Kidney capillary endothelial cell (primary cell): ENCODE data around the gene OPCML.

Experiments
- DNase-seq: peaks from one replicate; pipeline ENCODE4 v3.0.0-alpha.2; 2018; ENCODE audit warnings: low spot score

OPCML gene

DNA sequence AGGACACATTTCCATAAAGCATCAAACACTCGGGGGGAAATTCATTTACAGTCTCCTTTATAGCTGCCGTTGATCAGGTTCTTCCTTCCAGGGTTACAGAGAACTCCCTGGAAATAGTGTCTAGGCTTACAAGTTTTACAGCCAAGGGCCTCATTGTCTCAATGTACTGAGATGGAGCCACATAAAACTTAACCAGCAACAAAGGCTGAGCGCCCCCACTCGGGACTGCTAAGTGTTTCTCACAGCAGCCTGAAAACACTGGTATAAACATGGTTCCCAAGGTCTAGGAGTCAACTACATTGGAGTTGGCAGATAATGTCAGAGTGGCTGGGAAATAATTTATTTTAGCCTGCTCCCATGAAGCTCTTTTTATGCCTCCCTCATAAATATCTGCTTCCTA is 686.2 kb downstream of the OPCML start:
- no peak for DNase-seq

DNA sequence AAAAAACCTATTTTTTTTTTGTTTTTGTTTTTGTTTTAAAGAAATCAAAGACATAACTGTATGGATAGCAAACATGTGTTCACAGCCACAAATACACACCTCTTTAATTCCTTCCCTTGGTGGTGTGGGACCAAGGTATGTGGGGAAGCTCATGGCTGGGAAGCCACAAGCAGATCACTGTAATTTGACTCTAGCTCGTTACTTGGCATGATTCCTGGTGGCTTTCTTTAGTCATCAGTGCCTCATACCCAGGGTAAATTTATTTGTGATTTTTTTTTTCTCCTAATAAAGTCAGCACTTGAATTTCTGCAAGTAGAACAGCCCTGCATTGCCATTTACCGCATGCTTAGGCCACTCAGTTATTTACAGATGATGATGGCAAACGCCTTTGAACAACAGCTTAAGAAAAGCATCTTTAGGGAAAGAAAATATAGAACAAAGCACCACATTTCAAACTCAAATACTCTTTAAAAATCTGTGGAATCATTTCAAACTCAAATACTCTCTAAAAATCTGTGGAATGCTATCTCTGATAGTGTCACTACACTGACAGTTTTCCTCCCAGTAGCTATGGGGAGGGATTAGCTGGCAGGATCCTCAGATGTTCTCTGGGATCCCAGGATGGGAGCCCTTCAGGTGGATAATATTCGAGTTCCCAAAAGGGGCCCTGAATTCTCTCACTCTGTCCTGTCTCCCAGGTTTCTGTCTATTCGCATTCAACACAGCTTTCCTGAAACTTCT is 687.2 kb downstream of the OPCML start:
- no peak for DNase-seq

DNA sequence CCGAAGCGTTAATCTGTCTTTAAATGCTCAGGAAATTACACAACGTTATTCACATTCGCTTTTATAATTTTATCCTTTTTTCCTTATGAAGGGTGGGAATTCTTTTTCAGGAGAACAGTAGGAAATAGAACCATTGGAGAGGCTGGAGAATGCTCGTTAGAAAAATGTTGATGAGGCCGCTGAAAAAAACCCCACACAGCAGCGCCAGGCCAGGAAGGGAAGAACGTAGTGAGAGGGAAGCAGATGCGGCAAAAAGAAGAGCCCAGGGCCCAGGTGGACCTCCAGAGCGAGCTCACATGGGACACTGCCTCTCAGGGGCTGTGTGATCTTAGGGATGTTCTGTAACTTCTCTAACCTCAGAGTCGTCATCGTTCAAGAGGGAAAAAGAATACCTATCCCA is 691.6 kb downstream of the OPCML start:
- no peak for DNase-seq

DNA sequence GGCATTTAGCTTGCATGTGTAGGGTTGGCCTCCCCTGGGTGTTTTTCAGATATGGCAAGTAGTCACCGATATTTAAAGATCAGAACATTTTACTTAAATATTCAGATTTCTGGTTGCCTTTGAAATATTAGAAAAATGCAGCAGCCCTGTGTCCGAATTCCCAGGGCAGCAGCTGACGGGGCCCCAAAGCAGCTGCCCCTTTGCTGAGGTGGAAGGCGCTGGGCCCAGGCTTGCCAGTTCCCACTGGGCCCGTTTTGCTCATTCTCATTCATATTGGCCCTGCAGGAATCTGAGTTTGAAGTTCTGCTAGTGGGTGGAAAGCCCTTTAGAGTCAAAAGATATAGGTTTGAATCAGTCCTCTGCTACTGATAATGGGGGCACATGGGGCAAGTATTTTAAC is 692.1 kb downstream of the OPCML start:
- no peak for DNase-seq

DNA sequence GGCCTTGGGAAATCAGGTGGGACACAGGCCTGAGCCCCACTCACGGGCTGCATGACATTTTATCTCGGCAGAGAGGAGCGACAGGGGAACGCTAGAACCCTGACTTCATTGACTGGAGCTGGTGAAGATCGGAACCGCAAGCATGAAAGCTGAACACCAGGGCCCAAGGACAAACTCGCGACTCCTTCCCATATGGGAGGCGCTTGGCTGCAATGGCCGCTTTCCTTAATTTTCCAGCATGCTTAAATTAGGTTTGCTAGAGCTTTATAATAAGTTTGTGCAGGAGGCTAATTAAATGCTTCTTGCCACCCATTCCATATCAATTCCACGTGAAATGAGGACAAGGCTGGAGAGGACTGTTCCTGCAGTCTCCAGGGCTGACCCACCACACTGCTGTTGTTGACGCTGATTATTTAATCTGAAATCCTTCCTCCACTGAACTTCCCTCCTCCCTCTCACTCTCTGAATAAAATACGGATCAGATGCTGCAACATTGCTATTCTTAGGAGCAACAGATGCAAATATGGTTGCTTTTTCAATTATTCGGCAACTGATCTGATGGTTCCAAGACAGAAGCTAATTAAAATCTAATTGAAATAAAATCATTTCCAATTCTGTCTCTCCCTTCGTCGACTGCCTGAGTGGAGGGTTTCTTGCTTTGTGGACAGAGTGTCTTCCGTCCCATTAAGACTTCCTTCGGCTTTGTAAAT is 692.9 kb downstream of the OPCML start:
- no peak for DNase-seq

DNA sequence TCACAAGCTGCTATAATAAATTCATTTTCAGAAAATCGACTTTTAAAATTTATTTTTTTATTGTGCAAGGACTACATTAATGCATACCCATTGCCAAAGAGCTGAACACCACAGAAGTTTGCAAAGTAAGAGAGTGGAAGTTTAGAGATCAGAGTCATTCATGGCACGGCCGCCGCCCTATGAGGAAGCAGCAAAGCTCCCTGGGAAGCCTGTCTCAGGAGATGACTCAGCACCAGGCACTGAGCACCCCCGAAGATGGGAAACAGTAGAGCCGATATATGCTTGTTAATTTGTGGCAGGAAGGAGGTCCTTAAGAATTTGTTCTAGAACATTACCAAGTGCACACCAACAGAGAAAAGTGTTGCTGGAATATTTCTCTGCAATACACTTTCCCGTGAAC is 693.7 kb downstream of the OPCML start:
- DNase-seq, result peak; percentile 16

DNA sequence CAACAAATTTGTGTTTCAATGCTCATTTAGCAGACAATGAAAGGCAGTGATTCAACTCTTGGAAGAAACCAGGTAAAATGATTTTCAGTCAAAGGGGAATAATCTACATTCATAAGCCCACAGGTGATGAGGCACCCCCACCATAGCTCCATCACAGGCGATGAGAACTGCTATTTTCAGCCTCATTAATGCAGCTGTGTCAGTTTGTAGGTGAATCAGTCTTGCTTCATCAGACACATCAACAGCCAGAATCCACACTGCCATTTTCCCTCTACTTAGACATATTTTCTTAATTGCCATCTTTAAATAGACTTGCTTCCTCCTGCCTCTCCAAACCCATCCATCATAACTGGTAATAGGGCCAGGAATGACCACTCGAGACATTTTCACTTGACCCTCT is 701.0 kb downstream of the OPCML start:
- DNase-seq, result no peak

DNA sequence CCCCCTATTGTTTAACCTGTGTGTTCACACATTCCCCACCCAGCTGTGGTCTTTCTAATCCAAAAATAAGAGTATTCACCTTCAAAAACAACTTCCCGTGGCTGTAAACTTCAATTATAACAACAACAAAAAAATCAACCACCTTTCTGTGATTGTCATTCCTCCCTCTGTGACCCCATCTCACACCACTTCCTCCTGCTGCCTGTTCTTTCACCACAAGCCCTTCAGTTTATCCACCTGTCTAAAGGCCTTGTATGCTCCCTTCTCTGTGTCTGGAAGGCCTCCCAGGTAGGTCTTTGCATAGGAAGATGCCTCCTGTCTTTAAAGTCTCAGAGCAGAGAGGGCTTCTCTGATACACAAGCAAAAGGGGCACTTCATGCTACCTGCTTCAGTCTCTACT is 707.7 kb downstream of the OPCML start:
- DNase-seq, result no peak

DNA sequence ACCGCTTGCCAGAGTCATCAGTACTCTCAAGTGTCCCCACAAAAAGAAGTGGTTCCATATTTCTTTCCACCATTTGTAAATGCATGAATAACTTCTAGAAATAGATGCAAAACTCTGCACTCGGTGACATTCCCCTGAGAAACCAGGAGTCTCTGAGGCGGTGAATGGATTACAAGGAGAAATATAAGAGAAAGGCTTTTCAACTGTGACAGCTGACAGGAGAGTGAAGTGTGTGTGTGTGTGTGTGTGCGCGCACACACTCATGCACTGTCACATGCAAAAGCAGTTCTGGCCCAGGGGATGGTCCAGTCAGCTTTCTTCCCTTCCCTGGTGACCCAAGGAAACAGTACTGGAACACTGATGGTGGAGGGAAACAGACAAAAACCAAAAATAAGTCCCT is 710.0 kb downstream of the OPCML start:
- no peak for DNase-seq

DNA sequence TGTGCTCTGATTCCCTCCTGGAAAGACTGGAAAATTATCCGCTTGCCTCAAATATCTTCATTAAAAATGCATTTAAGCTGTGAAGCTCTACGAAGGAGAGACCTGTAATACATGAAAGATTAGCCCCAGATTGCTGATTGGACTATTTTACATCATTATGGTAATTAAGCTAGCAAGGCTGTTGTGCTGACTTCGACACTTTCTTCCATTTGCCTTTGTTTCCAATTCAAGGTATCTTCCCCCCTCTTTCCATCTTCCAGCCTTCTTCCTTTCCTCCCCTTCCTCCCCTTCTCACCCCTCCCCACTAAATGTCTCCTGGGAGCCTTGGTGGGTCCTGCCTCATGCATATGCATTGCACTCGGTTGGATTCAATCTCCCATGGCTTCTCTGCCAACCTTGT is 710.8 kb downstream of the OPCML start:
- no peak for DNase-seq

DNA sequence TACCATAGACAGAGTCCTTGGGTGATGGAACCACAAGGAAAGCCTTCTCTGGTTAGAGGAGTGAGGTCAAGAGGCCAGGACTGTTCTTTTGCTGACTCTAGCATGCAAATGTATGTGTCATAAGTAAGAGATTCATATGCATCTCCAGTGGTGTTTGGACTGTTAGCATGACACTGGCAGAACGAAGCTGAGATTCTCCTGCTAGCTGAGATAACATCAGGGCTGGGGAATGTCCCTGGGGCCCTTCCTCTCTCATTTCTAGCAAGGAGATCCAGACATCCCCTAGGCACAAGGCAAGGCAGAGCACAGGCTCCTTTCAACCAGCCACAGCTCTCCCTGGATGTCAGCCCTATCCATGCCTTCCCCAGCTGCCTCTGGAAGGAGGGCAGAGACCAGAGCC is 711.3 kb downstream of the OPCML start:
- DNase-seq, result no peak

DNA sequence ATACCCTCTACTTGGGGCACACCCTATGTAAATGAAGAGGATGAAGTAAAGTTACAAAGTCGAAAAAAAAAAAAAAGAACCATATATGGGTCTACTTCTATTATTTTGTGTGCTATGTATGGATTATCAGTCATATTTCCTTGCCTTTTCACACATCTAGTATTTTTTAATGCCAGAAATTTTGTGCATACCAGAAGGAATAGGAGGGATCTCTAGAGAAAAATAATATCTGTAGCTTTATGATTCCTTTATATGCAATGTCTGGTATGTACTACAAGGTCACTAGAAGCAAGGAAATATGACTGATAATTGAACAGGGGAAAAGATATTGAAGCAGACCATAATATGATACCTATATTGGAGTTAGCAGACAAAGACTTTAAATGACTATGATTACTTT is 713.4 kb downstream of the OPCML start:
- no peak for DNase-seq

DNA sequence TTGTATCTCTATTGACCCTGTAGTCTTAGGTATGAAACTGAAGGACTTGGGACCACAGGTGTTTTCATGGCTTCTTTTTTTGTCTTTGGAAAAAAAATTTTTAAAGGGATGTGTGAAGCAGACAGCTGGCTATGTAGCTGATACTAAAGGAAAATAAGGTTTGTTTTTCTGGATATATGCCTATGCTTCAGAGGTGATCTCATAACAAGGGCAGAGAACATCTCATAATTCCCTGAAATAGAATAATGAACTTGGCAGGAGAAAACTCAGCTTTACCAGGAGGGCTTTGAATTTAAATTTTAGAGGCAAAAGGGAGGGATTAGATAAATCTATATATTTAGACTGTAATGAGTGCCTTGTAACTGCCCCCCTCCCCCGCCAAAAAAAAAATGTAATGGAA is 714.9 kb downstream of the OPCML start:
- DNase-seq, result no peak

DNA sequence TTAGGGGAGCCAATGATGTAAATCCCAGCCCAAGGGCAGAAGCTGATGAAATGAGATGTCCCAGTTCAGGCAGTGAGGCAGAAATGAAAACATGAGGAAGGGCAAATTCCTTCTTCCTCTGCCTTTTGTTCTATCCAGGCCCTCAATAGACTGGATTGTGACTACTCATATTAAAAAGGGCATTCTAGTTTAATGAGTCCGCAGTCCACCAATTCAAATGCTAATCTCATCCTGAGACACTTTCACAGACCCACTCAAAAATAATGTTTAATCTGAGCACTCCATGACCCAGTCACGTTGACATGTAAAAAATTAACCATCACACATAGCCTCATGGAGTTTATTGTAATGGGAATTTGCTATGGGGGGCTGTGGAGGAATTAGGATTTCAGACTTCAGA is 717.9 kb downstream of the OPCML start:
- DNase-seq, result no peak

DNA sequence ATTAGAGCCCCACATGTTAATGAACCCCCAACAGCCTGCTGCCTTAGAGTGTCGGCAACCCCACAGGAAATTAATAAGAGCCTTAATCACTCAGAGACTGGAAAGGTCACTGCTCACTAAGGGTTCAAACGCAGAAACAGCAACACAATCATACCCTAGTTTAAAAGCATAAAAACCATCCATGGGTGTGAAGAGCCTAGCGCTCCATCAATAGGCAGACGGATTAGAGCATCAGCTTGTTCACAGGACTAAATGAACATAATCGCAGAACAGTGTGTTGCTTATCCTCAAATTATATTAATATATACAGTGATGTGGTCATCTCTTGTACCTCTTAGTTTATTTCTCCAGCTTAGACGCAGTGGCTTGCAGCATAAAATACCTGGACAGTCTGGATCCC is 720.7 kb downstream of the OPCML start:
- DNase-seq, result no peak

DNA sequence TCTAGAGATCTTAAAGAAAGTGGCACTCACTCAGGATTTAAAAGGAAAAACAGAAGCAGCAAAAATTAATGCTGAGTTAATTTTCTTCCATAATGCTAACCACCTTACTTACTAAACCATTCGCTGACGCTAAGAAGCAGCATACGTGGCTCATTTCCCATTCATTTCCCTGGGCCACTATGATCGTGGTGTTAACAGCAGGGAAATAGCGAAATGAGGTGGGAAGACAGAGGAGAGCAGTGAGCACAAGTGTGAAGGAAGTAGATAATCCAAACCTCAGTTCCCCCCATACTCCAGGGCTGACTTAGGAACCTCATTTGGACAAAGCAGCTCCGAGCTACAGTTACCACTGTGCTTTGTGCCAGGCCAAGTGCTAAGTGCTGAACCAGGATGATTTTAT is 723.2 kb downstream of the OPCML start:
- DNase-seq, result no peak

DNA sequence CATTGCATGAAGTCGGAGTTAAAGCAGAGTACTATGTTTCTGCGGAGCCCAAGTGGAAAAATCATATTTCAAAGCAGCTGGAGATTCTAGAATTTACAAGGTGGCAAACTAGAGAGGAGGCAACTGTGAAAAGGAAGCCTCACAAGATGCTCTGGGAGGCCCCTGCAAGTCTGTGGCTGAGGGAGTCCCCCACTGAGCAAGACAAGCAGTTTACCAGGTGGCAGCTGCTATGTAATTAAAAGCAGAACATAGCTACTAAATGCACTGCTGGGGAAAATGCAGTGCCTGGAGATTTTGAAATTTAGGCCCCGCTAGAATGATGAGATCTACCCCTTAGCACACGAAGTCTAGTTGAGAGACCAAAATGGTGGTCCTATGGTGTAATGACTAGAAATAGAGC is 728.0 kb downstream of the OPCML start:
- no peak for DNase-seq

DNA sequence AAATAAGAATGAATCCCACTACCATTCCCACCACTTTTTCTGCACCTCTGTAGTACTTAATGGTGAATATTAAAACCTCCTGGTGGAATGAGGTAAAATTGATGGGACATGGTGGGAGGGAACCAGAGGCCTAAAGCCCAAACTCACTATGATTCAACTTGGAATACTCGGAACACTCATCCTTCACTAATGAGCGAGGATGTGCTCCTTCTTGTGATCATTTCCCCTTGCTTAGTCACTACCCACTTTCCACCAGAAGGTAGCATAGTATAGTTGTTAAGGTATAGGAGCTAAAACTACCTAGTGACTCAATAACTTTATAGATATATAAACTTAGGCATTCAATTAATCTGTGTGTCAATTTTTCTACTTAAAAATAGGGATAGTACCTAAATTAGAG is 728.9 kb downstream of the OPCML start:
- DNase-seq, result peak; percentile 31

DNA sequence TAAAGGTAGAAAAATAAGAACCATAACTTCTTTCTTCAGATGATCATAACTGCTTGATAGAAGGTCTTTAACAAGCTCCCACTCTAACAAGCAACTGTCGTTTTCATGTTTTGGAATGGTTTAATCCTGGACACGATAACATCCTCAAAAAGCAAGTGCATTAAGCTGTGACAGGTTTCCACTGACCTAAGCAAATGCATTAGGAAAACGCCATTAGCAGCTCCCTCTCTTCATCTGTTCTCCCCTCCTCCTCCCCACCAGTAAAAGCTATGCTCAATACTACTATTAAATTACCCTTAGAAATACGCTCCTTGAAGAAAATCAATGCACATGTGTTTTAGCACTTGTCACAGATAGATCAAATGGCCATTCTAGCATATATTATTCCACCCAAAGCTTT is 729.4 kb downstream of the OPCML start:
- no peak for DNase-seq

DNA sequence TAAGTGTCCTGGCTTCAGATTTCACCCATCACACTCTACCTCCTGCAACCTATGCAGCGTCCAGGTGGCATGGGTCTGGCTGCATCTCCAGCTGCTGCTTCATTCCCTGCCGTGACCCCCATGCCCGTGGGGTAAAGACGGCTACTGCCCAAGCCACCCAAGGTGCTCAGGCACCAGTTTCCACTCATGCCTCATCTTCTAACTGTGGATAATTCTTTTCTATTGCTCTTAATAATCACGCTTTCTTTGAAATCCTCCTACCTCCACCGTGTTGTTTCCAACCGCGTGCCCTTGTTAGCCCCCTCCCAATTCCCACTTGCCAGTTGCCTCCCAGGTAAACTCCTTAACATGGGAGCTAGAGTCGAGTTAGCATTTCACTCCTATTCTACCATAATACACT is 738.5 kb downstream of the OPCML start:
- no peak for DNase-seq

DNA sequence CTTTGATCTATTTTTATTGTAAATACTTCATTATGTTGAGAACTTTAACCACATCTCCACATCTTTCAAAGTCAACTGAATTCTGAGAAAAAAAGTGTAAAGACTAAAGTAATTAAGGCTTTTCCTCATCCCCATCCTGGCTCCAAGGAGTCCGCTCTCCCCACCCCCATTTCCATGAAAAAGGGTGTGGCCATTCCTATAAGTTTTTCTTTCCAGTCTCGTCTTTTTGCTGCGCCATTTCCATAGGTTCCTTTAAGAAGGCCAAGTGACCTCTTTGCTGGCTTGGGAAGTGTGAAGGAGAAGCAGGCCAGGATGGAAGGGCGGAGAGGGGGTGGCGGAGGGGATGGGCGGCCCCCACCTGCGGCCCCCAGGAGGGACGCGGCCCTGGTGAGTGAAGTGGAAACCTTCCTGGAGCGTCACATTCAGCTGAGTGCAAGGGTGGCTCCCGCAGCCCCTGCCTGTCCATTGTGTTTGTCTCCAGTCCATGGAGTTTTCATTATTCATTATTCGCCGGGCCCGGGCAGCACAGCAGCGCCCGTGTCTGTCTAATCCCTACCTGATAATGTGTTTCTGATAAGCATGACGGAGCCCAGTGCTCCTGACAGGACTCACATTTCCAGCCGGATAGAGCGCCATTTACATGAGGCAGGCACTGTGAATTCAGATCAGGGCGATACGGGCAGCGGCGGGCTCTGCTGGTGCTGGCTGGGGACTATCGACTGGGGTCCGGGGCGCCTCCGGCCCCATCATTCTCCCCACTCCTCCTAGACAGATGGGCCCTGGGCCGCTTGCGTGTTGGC is 739.8 kb downstream of the OPCML start:
- no peak for DNase-seq

DNA sequence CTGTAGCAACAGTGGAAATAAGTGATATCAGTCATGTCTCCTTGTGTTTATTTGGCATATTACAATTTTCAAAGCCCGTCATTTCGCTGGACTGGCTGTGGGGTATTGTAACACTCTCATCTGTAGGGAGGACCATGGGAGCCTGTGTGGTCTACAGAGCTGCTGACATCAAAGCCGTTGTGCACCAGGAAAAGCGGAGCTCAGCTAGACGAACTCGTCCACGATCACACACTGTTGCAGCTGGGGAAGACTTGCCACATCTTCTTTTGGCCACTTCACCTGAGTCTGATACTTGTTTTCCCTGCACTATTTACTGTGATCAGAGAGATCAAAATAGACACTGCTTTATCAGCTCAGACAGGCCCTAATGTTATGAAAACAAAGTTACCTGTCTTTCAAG is 741.3 kb downstream of the OPCML start:
- no peak for DNase-seq

DNA sequence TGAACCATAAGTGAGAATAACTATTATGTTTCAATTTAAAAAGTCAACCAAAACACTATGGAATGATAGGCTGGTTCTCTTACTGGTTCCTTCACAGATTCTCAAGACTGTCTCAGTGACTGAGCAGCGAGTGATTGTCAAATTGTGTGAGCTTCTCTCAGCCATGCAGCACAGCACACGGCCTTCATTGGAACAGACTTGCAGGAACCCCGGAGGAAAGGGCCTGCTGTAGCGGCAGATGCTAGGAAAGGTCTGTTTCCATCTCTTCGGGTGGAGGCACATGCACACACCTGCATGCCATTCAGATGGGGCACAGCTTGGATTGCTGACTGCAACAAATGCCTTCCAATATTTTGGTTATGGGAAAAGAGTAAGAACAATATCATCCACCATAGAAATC is 741.8 kb downstream of the OPCML start:
- no peak for DNase-seq
